Neural progenitor cell (in vitro differentiated cells): Measurements from ENCODE around the gene PAQR6. TPM values are rescaled to one million over a fixed set of nuclear protein-coding genes. Genes with fewer than 3 reads are reported as not detected.

Experiments used
- DNase-seq: peaks from one replicate; pipeline ENCODE4 v3.0.0-alpha.2; 2016; ENCODE audit warnings: low spot score
- H2AFZ ChIP-seq: fragments of 200-600 bp; sonication (generic); replicated peaks from 2 replicates; pipeline ENCODE4 v1.6.1; 2016; ENCODE audit warnings: antibody characterized with exemption
- H3F3A ChIP-seq: fragments of 200-600 bp; sonication (generic); 2 replicates; pipeline ENCODE4 v1.6.1; 2016; ENCODE audit warnings: antibody characterized with exemption, low read depth
- H3K27ac ChIP-seq: fragments of 200-600 bp; sonication (generic); 2 replicates; pipeline ENCODE4 v1.5.1; 2016; ENCODE audit warnings: mild to moderate bottlenecking
- H3K27me3 ChIP-seq: fragments of 200-600 bp; sonication (generic); 2 replicates; pipeline ENCODE4 v1.6.1; 2016; ENCODE audit warnings: mild to moderate bottlenecking, moderate library complexity
- H3K36me3 ChIP-seq: fragments of 200-600 bp; sonication (generic); 2 replicates; pipeline ENCODE4 v1.5.1; 2016
- H3K4me1 ChIP-seq: fragments of 200-600 bp; sonication (generic); 2 replicates; pipeline ENCODE4 v1.6.1; 2016; ENCODE audit warnings: mixed run types
- H3K4me2 ChIP-seq: fragments of 200-600 bp; sonication (generic); 2 replicates; pipeline ENCODE4 v1.6.1; 2016
- H3K4me3 ChIP-seq: fragments of 200-600 bp; sonication (generic); 2 replicates; pipeline ENCODE4 v1.5.1; 2016
- H3K79me2 ChIP-seq: fragments of 200-600 bp; sonication (generic); 2 replicates; pipeline ENCODE4 v1.6.1; 2016; ENCODE audit warnings: low read depth
- H3K9ac ChIP-seq: fragments of 200-600 bp; sonication (generic); 2 replicates; pipeline ENCODE4 v1.6.1; 2016
- H3K9me3 ChIP-seq: fragments of 200-600 bp; sonication (generic); 2 replicates; pipeline ENCODE4 v1.5.1; 2016; ENCODE audit warnings: low read depth
- H4K20me1 ChIP-seq: fragments of 200-600 bp; sonication (generic); 2 replicates; pipeline ENCODE4 v1.6.1; 2016; ENCODE audit warnings: low read depth
- H3K27ac Mint-ChIP-seq: 3 replicates; pipeline ENCODE4 v1.8.0; 2021; ENCODE audit warnings: mixed read lengths
- H3K27me3 Mint-ChIP-seq: 2 replicates; pipeline ENCODE4 v1.8.0; 2022; ENCODE audit warnings: low read depth, mild to moderate bottlenecking, inconsistent platforms, moderate library complexity, mixed read lengths; ENCODE audit not compliant: insufficient read depth
- H3K36me3 Mint-ChIP-seq: 3 replicates; pipeline ENCODE4 v1.8.0; 2021; ENCODE audit warnings: mixed read lengths
- H3K4me1 Mint-ChIP-seq: 3 replicates; pipeline ENCODE4 v1.8.0; 2021; ENCODE audit warnings: mixed read lengths
- H3K4me3 Mint-ChIP-seq: 3 replicates; pipeline ENCODE4 v1.8.0; 2021; ENCODE audit warnings: mild to moderate bottlenecking, moderate library complexity, mixed read lengths
- H3K9me3 Mint-ChIP-seq: 3 replicates; pipeline ENCODE4 v1.8.0; 2020; ENCODE audit warnings: mixed read lengths
- EZH2 ChIP-seq: fragments of 200-600 bp; sonication (generic); IDR thresholded peaks from 2 replicates; pipeline ENCODE4 v1.6.1; 2017; ENCODE audit warnings: antibody characterized with exemption, mild to moderate bottlenecking, moderate library complexity
- EZH2phosphoT487 ChIP-seq: fragments of 200-600 bp; sonication (generic); IDR thresholded peaks from 2 replicates; pipeline ENCODE4 v1.6.1; 2017; ENCODE audit warnings: antibody characterized with exemption
- total RNA-seq: library from RNA; depleted of rRNA; stranded (reverse); fragments of >200 nt; gene quantifications from 2 replicates; pipeline ENCODE4 v1.2.3, GENCODE V29; 2015; ENCODE audit warnings: low replicate concordance
- TF ChIP-seq, protein P1 (sequence below): fragments of 200-600 bp; sonication (generic); IDR thresholded peaks from 2 replicates; pipeline ENCODE4 v1.5.1; 2017; ENCODE audit warnings: antibody characterized with exemption, mild to moderate bottlenecking

PAQR6 gene
- total RNA-seq, 1 donor from 2014 or later = 5.0 TPM

DNA sequence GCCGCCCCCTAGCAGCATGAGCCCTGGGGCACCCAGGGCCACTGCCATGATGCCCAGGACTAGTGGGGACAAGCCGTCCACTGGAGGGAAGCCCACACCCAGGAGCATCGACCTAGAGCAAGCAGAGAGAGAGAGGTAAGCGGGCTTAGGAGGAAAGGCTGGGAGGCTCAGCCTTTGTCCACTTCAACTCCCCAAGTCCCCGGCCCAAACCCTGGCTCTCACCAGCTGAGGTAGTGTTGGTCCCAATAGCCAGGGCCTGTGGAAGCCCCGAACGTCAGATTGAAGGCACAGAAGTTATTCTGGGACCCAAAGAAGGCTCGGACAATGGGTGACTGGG lies 45.2 kb upstream of the PAQR6 start:
- H4K20me1 ChIP-seq = no peaks in the 10 kb centered on the region
- peaks cover 4% of the 10 kb centered on the region for H3K4me1 ChIP-seq
- Mint-ChIP-seq H3K4me1 (peaks cover 8% of the 10 kb centered on the region), H3K27ac (no peak overlapping the region), H3K9me3 (no peaks in the 10 kb centered on the region), H3K27me3 (peaks cover 2% of the 10 kb centered on the region), H3K36me3 (peaks cover 1% of the 10 kb centered on the region), H3K4me3 (peak overlapping the region; percentile 46)
- H3K4me2 ChIP-seq = no peak overlapping the region
- no peaks in the 10 kb centered on the region for H3K27me3 ChIP-seq
- H3K9me3 ChIP-seq = no peaks in the 10 kb centered on the region
- H3K36me3 ChIP-seq = no peaks in the 10 kb centered on the region
- H3K27ac ChIP-seq = no peak overlapping the region
- H3F3A ChIP-seq = peaks cover 11% of the 10 kb centered on the region
- no peaks in the 10 kb centered on the region for H3K79me2 ChIP-seq
- H3K4me3 ChIP-seq = no peak overlapping the region
- TF ChIP-seq, protein P1, sequence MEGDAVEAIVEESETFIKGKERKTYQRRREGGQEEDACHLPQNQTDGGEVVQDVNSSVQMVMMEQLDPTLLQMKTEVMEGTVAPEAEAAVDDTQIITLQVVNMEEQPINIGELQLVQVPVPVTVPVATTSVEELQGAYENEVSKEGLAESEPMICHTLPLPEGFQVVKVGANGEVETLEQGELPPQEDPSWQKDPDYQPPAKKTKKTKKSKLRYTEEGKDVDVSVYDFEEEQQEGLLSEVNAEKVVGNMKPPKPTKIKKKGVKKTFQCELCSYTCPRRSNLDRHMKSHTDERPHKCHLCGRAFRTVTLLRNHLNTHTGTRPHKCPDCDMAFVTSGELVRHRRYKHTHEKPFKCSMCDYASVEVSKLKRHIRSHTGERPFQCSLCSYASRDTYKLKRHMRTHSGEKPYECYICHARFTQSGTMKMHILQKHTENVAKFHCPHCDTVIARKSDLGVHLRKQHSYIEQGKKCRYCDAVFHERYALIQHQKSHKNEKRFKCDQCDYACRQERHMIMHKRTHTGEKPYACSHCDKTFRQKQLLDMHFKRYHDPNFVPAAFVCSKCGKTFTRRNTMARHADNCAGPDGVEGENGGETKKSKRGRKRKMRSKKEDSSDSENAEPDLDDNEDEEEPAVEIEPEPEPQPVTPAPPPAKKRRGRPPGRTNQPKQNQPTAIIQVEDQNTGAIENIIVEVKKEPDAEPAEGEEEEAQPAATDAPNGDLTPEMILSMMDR = no peak
- TF ChIP-seq EZH2 (no peak), EZH2phosphoT487 (no peak)
- no peak overlapping the region for H2AFZ ChIP-seq
- no peak for DNase-seq
- H3K9ac ChIP-seq = no peak overlapping the region

DNA sequence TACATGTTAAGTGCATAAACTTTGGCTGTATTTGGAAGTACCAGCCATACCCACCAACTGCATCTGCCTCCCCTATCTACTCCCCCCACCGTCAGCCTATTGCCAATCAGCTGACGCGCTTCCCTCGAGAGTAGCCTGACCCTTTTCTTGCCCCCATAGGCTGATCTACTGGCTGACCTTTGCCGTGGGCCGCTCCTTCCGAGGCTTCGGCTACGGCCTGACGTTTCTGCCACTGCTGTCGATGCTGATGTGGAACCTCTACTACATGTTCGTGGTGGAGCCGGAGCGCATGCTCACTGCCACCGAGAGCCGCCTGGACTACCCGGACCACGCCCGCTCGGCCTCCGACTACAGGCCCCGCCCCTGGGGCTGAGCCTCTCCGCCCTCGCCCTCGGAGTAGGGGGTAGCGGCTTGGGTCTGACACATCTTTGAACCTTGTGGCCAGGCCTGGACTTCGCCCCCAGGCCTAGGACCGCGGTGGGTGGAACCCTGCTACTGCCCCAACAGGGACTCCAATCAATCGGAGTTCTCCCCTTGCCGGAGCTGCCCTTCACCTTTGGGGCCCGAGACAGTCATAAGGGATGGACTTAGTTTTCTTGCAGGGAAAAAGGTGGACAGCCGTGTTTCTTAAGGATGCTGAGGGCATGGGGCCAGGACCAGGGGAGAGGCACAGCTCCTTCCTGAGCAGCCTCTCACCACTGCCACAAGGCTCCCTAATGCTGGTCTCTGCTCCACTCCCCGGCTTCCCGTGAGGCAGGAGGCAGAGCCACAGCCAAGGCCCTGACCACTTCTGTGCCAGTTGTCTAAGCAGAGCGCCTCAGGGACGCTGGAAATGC lies 43.6 kb upstream of the PAQR6 start:
- Mint-ChIP-seq H3K27ac (peak overlapping the region; percentile 95), H3K36me3 (peaks cover 1% of the 10 kb centered on the region), H3K27me3 (no peaks in the 10 kb centered on the region), H3K4me3 (peak overlapping the region; percentile 90), H3K4me1 (peaks cover 8% of the 10 kb centered on the region), H3K9me3 (no peaks in the 10 kb centered on the region)
- peak; percentile 92 for DNase-seq
- no peaks in the 10 kb centered on the region for H3K79me2 ChIP-seq
- TF ChIP-seq EZH2phosphoT487 = no peak
- TF ChIP-seq, protein P1 = no peak
- TF ChIP-seq EZH2 = no peak
- H3K36me3 ChIP-seq = no peaks in the 10 kb centered on the region
- peak overlapping the region; percentile 47 for H3K4me3 ChIP-seq
- H3F3A ChIP-seq = peaks cover 11% of the 10 kb centered on the region
- no peaks in the 10 kb centered on the region for H4K20me1 ChIP-seq
- no peaks in the 10 kb centered on the region for H3K27me3 ChIP-seq
- no peak overlapping the region for H3K9ac ChIP-seq
- H3K9me3 ChIP-seq = no peaks in the 10 kb centered on the region
- H3K27ac ChIP-seq = no peak overlapping the region
- H3K4me2 ChIP-seq = peak overlapping the region; percentile 76
- peak overlapping the region; percentile 77 for H2AFZ ChIP-seq
- peaks cover 4% of the 10 kb centered on the region for H3K4me1 ChIP-seq

DNA sequence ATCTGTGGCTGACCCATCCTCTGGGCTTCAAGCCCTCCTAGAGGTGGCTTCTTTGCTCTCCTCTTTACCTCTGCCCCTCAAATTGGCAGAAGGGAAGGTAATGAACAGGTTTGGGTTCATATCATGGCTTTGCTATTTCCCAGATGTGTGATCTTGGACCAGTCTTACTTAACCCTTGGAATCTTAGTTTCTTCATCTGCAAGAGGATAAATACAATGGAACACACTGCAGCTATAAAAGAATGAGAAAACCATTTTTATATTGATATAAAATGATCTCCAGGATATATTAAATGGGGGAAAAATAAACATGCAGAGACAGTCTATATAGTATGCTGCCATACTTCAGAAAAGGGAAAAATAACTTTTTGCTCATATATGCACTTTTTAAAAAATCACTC lies 42.0 kb upstream of the PAQR6 start:
- H3K4me3 Mint-ChIP-seq = no peak overlapping the region
- H4K20me1 ChIP-seq = no peaks in the 10 kb centered on the region
- no peaks in the 10 kb centered on the region for H3K36me3 ChIP-seq
- no peak for TF ChIP-seq EZH2
- TF ChIP-seq, protein P1 = no peak
- no peak for TF ChIP-seq EZH2phosphoT487
- H3K79me2 ChIP-seq = no peaks in the 10 kb centered on the region
- peaks cover 11% of the 10 kb centered on the region for H3F3A ChIP-seq
- H3K4me1 ChIP-seq = peaks cover 2% of the 10 kb centered on the region
- H3K9me3 Mint-ChIP-seq = no peaks in the 10 kb centered on the region
- H2AFZ ChIP-seq = no peak overlapping the region
- no peak overlapping the region for H3K27ac ChIP-seq
- H3K27me3 ChIP-seq = no peaks in the 10 kb centered on the region
- H3K9me3 ChIP-seq = no peaks in the 10 kb centered on the region
- H3K36me3 Mint-ChIP-seq = peaks cover 1% of the 10 kb centered on the region
- H3K4me2 ChIP-seq = no peak overlapping the region
- no peak for DNase-seq
- H3K27me3 Mint-ChIP-seq = no peaks in the 10 kb centered on the region
- no peak overlapping the region for H3K4me3 ChIP-seq
- H3K27ac Mint-ChIP-seq = no peak overlapping the region
- no peak overlapping the region for H3K9ac ChIP-seq
- H3K4me1 Mint-ChIP-seq = peaks cover 7% of the 10 kb centered on the region
